ENCODE results near the gene CD8B2.
"Not testable (repeated sequence)": the region's sequence is repeated elsewhere in the genome, so short reads cannot be mapped to it uniquely, and the experiment has no call there.

Gene CD8B2

GRCh38 chr2:106486551-106487385 is at the start of gene CD8B2:
Gene CD8B2 (plus strand): TSS chr2:106487364. CDS start chr2:106487427, 63 bp downstream.
- DNase-seq, result not testable (repeated sequence)

DNA sequence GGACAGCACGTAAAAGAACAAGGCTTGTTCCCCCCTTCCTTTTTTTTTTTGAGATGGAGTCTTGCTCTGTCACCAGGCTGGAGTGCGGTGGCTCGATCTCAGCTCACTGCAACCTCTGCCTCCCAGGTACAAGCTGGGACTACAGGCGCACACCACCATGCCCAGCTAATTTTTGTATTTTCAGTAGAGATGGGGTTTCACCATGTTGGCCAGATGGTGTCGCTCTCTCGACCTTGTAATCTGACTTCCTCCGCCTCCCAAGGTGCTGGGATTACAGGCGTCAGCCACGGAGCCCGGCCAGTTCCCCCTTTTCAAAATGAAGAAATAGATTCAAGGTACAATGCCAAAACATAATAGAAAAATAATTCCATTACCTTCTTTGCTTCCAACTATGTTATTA is 25.3 kb upstream of the CD8B2 start:
- not testable (repeated sequence) for DNase-seq

DNA sequence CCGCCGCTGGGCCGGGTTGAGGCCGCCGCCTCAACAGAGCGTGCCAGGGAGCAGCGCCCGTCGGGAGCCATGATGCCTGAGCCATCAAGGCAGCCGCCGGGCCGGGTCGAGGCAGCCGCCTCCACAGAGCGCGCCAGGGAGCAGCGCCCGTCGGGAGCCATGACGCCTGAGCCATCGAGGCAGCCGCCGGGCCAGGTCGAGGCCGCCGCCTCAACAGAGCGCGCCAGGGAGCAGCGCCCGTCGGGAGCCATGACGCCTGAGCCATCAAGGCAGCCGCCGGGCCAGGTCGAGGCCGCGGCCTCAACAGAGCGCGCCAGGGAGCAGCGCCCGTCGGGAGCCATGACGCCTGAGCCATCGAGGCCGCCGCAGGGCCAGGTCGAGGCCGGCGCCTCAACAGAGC is 19.6 kb upstream of the CD8B2 start:
- DNase-seq, result not testable (repeated sequence)

GRCh38 chr2:106468107-106468506 is 19.1 kb upstream of the CD8B2 start, which contains the start of gene RGPD3:
Gene RGPD3 (minus strand): TSS chr2:106468413. CDS start chr2:106468288, 125 bp downstream.
- not testable (repeated sequence) for DNase-seq

DNA sequence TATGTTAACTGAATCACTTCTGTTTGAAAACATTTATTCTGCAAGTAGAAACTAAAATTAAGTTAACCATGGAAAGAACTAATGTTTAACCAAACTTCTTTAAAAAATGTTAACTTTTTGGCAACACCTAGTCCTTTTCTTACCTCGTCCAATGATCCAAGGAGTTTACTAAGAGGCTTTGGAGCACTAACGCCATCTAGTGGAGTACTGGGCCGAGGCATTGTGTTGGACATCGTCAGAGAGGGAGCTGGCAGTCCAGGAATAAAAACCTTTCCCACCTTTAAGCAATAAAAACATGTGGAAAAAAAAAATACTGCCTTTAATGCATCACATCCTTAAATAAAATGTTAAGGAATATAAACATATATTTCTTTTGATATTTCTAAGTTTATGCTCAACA is 16.5 kb upstream of the CD8B2 start:
- DNase-seq, result not testable (repeated sequence)

DNA sequence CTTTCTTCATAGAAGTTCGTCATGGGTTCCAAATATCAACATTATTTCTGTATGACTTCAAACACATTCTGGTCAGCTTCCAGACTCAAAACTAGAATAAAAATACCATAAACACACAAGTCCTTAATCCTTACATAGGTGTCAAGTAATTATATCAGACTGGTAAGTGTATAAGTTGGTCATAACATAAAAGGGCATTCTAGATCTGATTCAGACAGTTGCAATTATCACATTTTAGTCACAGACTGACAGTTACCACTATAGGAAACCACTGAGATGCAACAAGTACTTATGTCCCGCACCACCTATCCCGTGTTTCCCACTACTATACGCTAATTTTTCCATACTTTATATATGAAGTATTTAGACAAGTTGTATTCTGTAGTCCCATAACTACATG is 9.5 kb upstream of the CD8B2 start:
- DNase-seq, result not testable (repeated sequence)

DNA sequence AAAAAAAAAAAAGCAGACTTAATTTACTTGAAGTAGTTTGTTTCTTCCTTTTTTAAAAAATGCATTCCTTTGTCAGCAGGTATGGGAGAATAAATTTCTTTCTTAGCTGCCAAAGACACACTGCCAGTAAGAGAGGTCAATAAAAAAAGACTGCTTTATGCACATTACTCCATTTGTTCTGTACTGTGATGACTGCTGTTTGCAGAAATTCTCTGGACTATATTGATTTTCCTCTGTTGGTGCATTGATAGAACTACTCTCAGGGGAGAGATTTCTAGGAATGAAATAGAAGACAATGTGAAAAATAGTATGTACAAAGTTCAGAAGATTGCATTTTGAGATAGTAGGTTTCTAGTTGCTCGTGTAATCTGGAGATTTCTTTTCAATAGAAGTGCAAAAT is 7.6 kb upstream of the CD8B2 start:
- not testable (repeated sequence) for DNase-seq

DNA sequence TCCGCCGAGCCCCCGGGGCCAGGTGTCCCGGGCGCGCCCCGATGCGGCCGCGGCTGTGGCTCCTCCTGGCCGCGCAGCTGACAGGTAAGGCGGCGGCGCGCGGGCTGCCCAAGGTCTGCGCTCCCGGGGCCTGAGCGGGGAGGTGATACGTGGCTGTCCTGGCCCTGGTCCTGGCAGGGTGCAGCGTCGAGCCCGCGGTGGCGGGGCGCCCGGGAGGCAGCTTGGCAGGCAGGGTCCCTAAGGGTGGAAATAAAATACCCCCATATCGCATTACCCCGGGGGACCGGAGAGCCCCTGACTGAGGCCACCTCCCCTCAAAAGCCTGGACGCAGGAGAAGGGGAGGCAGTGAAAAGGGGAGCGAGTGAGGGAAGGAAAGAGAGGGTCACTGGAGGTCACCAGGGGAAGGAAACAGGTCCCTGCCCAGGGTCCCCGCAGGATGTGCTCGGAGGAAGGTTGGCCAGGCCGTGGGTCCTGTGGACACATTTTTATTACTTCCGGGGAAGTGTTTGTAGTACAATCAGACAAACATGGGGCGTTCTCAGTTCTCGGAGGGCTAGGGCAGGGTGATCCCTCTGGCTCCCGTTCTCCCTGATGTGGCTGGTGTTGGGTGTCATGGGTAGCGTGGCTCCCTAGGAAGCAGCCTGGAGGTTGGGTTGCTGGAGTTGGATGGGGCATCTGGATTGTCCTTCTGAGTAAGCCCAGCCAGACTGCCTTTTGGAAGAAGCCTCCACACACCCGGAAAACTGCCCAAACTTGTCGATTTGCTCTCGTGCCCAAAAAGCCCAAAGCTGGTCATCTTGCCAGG is 425 bp downstream of the CD8B2 start:
- DNase-seq, result not testable (repeated sequence)

GRCh38 chr2:106489701-106490100 is 2.5 kb downstream of the CD8B2 start:
- not testable (repeated sequence) for DNase-seq

- not testable (repeated sequence) for DNase-seq
These were observed 5.2 kb downstream of the CD8B2 start for GRCh38 chr2:106492399-106492798.

- DNase-seq, result not testable (repeated sequence)
These were observed 5.7 kb downstream of the CD8B2 start for GRCh38 chr2:106492913-106493312.

- DNase-seq, result not testable (repeated sequence)
These were observed 11.4 kb downstream of the CD8B2 start for GRCh38 chr2:106498549-106498948.

DNA sequence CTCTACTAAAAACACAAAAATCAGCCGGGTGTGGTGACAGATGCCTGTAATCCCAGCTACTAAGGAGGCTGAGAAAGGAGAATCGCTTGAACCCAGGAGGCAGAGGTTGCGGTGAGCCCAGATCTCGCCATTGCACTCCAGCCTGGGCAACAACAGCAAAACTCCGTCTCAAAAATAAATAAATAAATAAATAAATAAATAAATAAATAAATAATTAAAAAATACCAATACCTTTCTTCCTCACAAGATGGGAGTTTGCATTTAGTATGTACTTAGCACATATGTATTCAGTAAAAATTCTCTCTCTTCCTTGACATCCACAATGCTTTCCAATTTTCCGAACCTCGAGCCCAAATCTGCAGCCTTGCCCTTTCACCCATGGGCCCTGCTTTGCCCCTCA is 13.2 kb downstream of the CD8B2 start:
- DNase-seq, result not testable (repeated sequence)

DNA sequence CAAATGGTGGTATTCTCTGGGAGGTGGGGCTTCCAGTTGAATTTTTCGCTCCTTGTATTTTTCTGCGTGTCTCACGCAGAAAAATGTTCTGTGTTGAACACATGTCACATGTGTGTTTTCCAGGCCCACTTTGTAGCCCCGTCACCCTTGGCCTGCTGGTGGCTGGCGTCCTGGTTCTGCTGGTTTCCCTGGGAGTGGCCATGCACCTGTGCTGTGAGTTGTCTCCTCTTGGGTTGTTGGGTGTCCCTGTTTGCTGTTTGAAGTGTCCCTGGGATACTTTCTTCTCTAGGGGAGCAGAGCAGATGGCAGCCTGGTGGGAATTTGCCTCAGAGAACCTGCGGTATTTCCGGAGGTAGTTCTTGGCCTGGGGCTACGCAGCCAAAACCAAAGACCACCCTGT is 15.2 kb downstream of the CD8B2 start:
- not testable (repeated sequence) for DNase-seq

GRCh38 chr2:106504192-106504591 is 17.0 kb downstream of the CD8B2 start:
- DNase-seq, result not testable (repeated sequence)

- not testable (repeated sequence) for DNase-seq
These were observed 17.6 kb downstream of the CD8B2 start for GRCh38 chr2:106504787-106505186.

DNA sequence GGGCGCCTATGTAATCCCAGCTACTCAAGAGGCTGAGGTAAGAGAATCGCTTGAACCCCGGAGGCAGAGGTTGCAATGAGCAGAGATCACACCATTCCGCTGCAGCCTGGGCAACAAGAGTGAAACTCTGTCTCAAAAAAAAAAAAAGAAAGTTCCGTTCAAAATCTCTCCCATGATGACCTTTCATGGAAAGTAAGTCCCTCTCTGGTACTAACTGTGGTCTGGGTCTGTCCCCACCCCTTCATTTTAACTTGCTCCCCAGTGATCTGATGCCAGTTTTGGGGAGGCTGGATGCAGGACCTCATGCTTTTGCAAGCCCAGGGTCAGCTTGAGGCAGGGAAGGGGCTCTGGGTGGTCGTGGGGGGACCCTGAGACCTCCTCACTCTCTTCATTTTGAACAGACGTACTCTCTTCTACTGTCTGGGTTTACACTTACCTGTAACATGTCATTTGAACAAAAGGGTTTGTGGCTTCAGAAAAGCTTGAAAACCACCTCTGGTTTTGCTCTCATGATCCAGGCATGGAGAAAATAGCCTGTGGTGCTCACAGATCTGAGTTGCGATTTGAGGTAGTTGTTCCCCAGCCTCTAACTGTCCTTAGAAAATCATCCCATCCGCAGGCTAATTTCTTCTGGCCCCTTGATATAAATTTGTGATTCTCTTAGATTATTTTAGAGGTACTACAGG is 19.0 kb downstream of the CD8B2 start:
- not testable (repeated sequence) for DNase-seq

- not testable (repeated sequence) for DNase-seq
These were observed 21.7 kb downstream of the CD8B2 start for GRCh38 chr2:106508660-106509373.

- not testable (repeated sequence) for DNase-seq
These were observed 22.2 kb downstream of the CD8B2 start for GRCh38 chr2:106509374-106509770.

DNA sequence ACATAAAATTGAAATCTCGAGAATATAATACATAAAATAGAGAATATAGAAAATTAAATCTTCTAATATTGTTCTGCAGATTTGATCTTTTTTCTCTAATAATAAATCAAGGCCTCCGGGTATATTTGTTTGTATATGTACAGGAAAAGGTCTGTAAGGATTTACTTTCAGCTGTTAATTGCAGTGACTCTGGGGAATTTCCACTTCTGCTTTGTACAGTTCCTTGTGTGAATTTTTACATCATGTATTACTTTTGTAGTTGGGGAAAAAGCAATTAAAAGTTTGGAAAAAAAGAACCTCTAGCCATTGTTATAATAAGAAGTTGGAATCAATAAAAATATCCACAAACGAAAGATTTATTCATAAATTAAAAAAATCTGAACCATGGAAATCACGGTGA is 23.6 kb downstream of the CD8B2 start:
- DNase-seq, result not testable (repeated sequence)

DNA sequence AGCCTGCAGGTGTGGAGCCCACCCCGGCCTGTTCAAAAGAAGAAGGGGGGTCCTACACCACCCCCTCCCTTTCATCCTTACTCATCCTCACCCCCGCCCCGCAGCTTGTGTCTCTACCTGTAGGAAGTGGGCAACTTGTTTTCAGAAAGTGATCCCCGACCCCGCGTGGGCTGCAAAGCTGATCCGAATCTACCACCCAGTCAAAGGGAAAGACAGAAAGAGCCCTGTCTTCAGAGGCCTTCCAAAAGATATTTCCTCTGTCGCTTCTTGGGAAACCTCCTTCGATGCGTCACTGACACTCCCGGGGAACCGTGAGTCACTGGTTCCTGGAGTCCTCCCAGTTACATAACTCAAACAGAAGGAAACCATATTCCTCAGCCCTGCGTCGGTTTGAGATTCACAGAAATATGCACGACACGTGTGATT is 24.3 kb downstream of the CD8B2 start:
- not testable (repeated sequence) for DNase-seq

- DNase-seq, result not testable (repeated sequence)
These were observed 24.8 kb downstream of the CD8B2 start for GRCh38 chr2:106511934-106512333.

Data from 8988T (cell line).